Measurements from ENCODE around the gene THSD4. TPM values are rescaled to one million over a fixed set of nuclear protein-coding genes. Genes with fewer than 3 reads are reported as not detected.

The THSD4 gene
- total and polyA plus RNA-seq, 8 donors: 15.7 to 43.3 (median 19.1) TPM

DNA sequence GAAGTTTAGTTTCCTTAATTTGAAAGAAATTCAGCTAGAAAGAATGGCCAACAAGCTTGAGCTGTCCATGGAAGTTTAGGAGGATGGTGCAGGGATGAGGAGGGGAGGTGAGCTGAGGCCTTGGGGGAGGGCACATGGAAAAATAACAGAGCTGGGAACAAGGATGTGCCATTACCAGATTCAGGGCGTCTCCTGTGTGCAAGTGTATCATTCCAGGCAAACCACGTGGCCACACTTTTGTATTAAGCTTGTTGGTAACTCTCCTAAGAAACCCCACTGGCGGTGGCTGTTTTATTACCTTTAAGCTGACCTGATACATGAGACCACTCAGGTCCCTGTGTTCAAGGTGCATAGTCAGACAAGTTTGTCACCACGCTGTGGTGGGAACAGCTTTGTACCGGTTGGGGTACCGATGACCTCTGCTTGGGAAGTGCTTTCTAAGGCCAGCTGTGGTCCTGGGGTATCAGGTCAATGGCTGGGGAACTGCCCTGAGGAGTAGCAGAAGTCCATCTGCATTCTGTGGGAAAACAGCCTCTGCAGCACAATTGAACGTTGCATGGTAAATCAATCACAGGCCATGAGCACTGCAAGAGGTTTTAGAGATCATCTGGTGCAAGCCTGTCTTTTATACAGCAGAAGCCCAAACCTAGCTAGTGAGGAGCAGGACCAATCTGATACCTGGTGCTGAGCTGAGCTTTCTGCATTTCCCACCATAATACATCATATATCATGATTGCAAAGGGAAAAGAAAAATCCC lies 235.5 kb downstream of the THSD4 start:
- no peaks in the 10 kb centered on the region for H3K27me3 ChIP-seq
- intact Hi-C loops (cut with DNase I): no loop called here
- H3K27ac ChIP-seq: no peak overlapping the region
- no peaks in the 10 kb centered on the region for H3K36me3 ChIP-seq
- no peaks in the 10 kb centered on the region for H3K9me3 ChIP-seq
- DNase-seq (no peak), ATAC-seq (no peak)
- no peak overlapping the region for H3K4me3 ChIP-seq
- no peaks in the 10 kb centered on the region for H3K4me1 ChIP-seq
- TF ChIP-seq, protein P1, sequence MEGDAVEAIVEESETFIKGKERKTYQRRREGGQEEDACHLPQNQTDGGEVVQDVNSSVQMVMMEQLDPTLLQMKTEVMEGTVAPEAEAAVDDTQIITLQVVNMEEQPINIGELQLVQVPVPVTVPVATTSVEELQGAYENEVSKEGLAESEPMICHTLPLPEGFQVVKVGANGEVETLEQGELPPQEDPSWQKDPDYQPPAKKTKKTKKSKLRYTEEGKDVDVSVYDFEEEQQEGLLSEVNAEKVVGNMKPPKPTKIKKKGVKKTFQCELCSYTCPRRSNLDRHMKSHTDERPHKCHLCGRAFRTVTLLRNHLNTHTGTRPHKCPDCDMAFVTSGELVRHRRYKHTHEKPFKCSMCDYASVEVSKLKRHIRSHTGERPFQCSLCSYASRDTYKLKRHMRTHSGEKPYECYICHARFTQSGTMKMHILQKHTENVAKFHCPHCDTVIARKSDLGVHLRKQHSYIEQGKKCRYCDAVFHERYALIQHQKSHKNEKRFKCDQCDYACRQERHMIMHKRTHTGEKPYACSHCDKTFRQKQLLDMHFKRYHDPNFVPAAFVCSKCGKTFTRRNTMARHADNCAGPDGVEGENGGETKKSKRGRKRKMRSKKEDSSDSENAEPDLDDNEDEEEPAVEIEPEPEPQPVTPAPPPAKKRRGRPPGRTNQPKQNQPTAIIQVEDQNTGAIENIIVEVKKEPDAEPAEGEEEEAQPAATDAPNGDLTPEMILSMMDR (IDR thresholded peaks at IDR 0.05): no peak

DNA sequence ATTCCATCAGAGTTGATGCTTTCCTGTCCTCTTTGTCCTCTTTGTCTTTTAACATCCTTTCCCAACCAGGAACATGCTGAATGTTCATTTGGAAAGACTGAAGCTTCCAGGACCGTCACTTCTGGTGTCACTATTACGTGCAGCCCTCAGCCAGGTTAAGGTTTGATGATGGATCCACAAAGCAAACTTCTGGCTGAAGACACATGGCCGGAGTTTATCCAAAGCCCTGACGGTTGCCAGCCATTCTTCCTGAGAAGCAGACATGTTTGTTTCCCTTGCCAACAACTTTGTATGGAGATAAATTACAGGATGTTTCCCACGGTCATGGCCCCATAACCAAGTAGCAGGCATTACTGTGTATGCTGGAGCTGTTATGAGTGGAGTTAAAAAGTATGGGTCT lies 236.9 kb downstream of the THSD4 start:
- Histone ChIP-seq H3K4me3 (no peak overlapping the region), H3K9me3 (no peaks in the 10 kb centered on the region), H3K27ac (no peak overlapping the region), H3K27me3 (no peaks in the 10 kb centered on the region), H3K4me1 (peaks cover 4 to 5% of the 10 kb centered on the region in 2 donors), H3K36me3 (no peaks in the 10 kb centered on the region)
- no peak for ATAC-seq
- TF ChIP-seq, protein P1 (IDR thresholded peaks at IDR 0.05): no peak
- DNase-seq: no peak
- intact Hi-C loops (cut with DNase I): no loop called here

DNA sequence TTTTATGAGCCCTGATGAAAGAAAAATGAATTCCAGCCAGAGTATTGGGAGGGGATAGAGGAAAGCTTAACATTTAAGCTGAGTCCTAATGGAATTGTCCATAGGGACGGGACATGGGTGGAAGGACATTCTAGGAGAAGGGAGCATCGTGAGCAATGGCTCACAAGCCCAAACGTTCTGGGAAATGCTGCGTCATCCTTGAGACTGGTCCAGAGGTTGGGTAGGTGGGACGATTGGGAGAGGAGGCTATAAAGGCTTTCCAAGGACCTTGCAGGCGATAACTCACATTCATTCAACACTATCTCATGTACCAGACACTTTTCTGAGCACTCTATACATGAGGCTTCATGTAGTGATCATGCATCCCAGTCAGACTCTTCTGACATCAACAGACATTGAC lies 237.5 kb downstream of the THSD4 start:
- intact Hi-C loops (cut with DNase I): no loop called here
- H3K27ac ChIP-seq: no peak overlapping the region

DNA sequence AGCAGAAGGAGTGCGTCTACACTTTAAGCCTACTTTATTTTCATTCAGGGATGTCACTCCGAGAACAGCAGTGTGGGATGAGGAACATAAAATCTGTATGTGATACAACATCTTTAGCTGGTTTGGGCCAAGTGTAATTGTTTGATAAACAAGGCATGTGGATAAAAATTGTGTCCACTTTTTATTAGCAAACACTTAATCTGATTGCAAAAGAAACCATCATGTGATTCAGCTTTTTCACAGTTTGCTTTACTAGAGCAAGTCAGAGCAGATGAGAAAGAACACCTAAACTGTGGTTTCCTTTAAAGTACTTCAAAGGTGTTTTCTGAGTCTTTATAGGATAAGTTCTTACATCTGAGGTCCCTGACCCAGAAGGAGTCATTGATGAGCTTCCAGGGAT lies 237.9 kb downstream of the THSD4 start:
- TF ChIP-seq, protein P1 (IDR thresholded peaks at IDR 0.05): no peak
- H3K27me3 ChIP-seq: no peaks in the 10 kb centered on the region
- H3K9me3 ChIP-seq: no peaks in the 10 kb centered on the region
- DNase-seq (no peak), ATAC-seq (no peak)
- intact Hi-C loops (cut with DNase I): no loop called here
- H3K4me1 ChIP-seq: peaks cover 9 to 13% of the 10 kb centered on the region in 2 donors
- H3K27ac ChIP-seq: no peak overlapping the region
- no peak overlapping the region for H3K4me3 ChIP-seq
- no peaks in the 10 kb centered on the region for H3K36me3 ChIP-seq

More for the DNA sequence above, 237.5 kb downstream of the THSD4 start:
- DNase-seq (no peak), ATAC-seq (no peak)
- Histone ChIP-seq H3K9me3 (no peaks in the 10 kb centered on the region), H3K4me3 (no peak overlapping the region), H3K27me3 (no peaks in the 10 kb centered on the region), H3K4me1 (peaks cover 9 to 11% of the 10 kb centered on the region in 2 donors), H3K36me3 (no peaks in the 10 kb centered on the region)
- TF ChIP-seq, protein P1 (IDR thresholded peaks at IDR 0.05): no peak

GRCh38 chr15:71355268-71355667 lies 240.0 kb downstream of the THSD4 start:
- Histone ChIP-seq H3K4me1 (peaks cover 9 to 13% of the 10 kb centered on the region in 2 donors), H3K27me3 (no peaks in the 10 kb centered on the region), H3K36me3 (no peaks in the 10 kb centered on the region), H3K27ac (no peak overlapping the region), H3K4me3 (no peak overlapping the region), H3K9me3 (no peaks in the 10 kb centered on the region)
- TF ChIP-seq, protein P1 (IDR thresholded peaks at IDR 0.05): no peak
- intact Hi-C loops (cut with DNase I): no loop called here
- ATAC-seq (no peak), DNase-seq (no peak)
